Keratinocyte (primary cell): ENCODE measurements around the gene OR2AE1. TPM values are rescaled to one million over a fixed set of nuclear protein-coding genes. Genes with fewer than 3 reads are reported as not detected.

Experiments
- DNase-seq: peaks from one replicate; pipeline ENCODE4 v3.0.0-alpha.2; 2011; ENCODE audit warnings: low read depth, missing footprints, low spot score
- FAIRE-seq: peaks from 2 replicates; lab custom pipeline; 2011; peaks lifted over from hg19 to GRCh38; lab: Jason Lieb, UNC
- H2AFZ ChIP-seq: 2 replicates; pipeline ENCODE4 v1.6.0; 2012; ENCODE audit warnings: low read length, control low read depth, inconsistent platforms; ENCODE audit not compliant: control insufficient read depth
- H3K27ac ChIP-seq: 2 replicates; pipeline ENCODE4 v1.5.1; 2011; ENCODE audit warnings: low read length; ENCODE audit not compliant: control insufficient read depth, insufficient read depth
- H3K27me3 ChIP-seq: 3 replicates; pipeline ENCODE4 v1.6.0; 2011; ENCODE audit warnings: low read length; ENCODE audit not compliant: control insufficient read depth, insufficient read depth; ENCODE audit errors: extremely low read depth
- H3K36me3 ChIP-seq, 2 experiments: 2 replicates in 1 of 2; 3 replicates in 1 of 2; pipeline ENCODE4 v1.5.1; 2011; ENCODE audit warnings: low read length in 2 of 2, mild to moderate bottlenecking in 1 of 2; ENCODE audit not compliant: control insufficient read depth in 2 of 2, insufficient read depth in 2 of 2; ENCODE audit errors: extremely low read depth in 1 of 2
- H3K4me1 ChIP-seq: 3 replicates; pipeline ENCODE4 v1.5.1; 2011; ENCODE audit warnings: low read length; ENCODE audit not compliant: control insufficient read depth, insufficient read depth; ENCODE audit errors: extremely low read depth
- H3K4me2 ChIP-seq: 3 replicates; pipeline ENCODE4 v1.6.0; 2011; ENCODE audit warnings: low read depth, low read length; ENCODE audit not compliant: control insufficient read depth, insufficient read depth; ENCODE audit errors: extremely low read depth
- H3K4me3 ChIP-seq, 3 experiments: fragments of 200-600 bp in 1 of 3; sonication (generic) in 1 of 3; 2 replicates in 2 of 3; 3 replicates in 1 of 3; pipeline ENCODE4 v1.5.1; 2011 to 2016; ENCODE audit warnings: low read length in 3 of 3, mild to moderate bottlenecking in 3 of 3, control low read depth in 2 of 3, inconsistent platforms in 1 of 3, low read depth in 1 of 3, mixed read lengths in 1 of 3, mixed run types in 1 of 3, moderate library complexity in 1 of 3; ENCODE audit not compliant: control insufficient read depth in 2 of 3, insufficient read depth in 2 of 3; ENCODE audit errors: extremely low read depth in 1 of 3
- H3K79me2 ChIP-seq: 2 replicates; pipeline ENCODE4 v1.6.0; 2012; ENCODE audit warnings: low read length; ENCODE audit not compliant: control insufficient read depth, insufficient read depth
- H3K9ac ChIP-seq: 3 replicates; pipeline ENCODE4 v1.6.0; 2011; ENCODE audit warnings: low read length; ENCODE audit not compliant: control insufficient read depth, insufficient read depth; ENCODE audit errors: extremely low read depth
- H3K9me1 ChIP-seq: 3 replicates; pipeline ENCODE4 v1.6.0; 2011; ENCODE audit warnings: low read length; ENCODE audit not compliant: control insufficient read depth, insufficient read depth; ENCODE audit errors: extremely low read depth
- H3K9me3 ChIP-seq: 2 replicates; pipeline ENCODE4 v1.5.1; 2012; ENCODE audit warnings: low read depth, low read length; ENCODE audit not compliant: control insufficient read depth
- H4K20me1 ChIP-seq: 3 replicates; pipeline ENCODE4 v1.6.0; 2011; ENCODE audit warnings: low read length; ENCODE audit not compliant: control insufficient read depth, insufficient read depth; ENCODE audit errors: extremely low read depth
- CTCF ChIP-seq, 3 experiments: IDR thresholded peaks in 1 of 3; conservative IDR thresholded peaks in 1 of 3; optimal IDR thresholded peaks in 1 of 3; 2 replicates in 2 of 3; 3 replicates in 1 of 3; pipeline versions ENCODE3 to v1.5.1; 2011; ENCODE audit warnings: low read length in 3 of 3, mild to moderate bottlenecking in 3 of 3, moderate library complexity in 2 of 3, control low read depth in 1 of 3, inconsistent platforms in 1 of 3; ENCODE audit not compliant: insufficient read depth in 2 of 3; ENCODE audit errors: extremely low read depth in 1 of 3
- EZH2 ChIP-seq: IDR thresholded peaks from one replicate; pipeline ENCODE4 v1.6.1; 2012; ENCODE audit warnings: inconsistent platforms, mild to moderate bottlenecking, low read length, moderate library complexity
- dilution Hi-C: fragments of 300-500 bp; cut with MboI; formaldehyde crosslinking; loops from one replicate; pipeline ENCODE4 v1.7.0; 2020; ENCODE audit warnings: low sequenced_read_pairs; ENCODE audit not compliant: extremely low pct_ligation_motif_present
- polyA plus RNA-seq, 5 experiments: library from polyadenylated mRNA; depleted of rRNA in 3 of 5; stranded (reverse) in 3 of 5; stranded (forward) in 1 of 5; unstranded in 1 of 5; fragments of >200 nt; gene quantifications; 1 replicate in 1 of 5; 2 replicates in 3 of 5; 3 replicates in 1 of 5; pipeline versions ENCODE4 v1.2.1 to v1.2.3, GENCODE V29; 2011 to 2012; ENCODE audit warnings: missing spikeins in 2 of 5, low read depth in 1 of 5, low replicate concordance in 1 of 5

Gene OR2AE1
- polyA plus RNA-seq, 1 donor (not counting 4 experiments of a cell fraction or from before 2014, with no cell fraction given) = not detected

DNA sequence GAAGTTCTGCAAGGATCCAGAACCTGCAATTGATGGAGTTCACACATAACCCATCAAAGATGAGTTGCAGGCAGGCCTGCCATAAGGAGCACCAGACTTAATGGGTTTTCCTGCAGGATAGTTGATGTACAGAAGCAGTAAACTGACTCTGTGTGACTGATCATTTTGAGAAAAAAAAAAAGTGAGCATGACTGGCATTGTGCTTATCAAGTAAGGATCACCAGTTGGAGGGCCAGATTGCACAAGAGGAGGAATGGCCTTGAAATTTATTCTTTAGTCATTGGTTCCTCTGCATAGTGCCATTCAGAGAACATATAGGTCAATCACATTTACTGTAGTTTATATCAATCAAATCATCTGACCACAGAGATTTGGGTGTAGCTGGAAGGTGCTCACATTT is 45.2 kb downstream of the OR2AE1 start:
- Histone ChIP-seq H3K79me2 (no peaks in the 10 kb centered on the region), H3K27me3 (no peaks in the 10 kb centered on the region), H3K9ac (no peak overlapping the region), H3K9me3 (no peaks in the 10 kb centered on the region), H3K9me1 (no peaks in the 10 kb centered on the region), H3K27ac (no peak overlapping the region), H3K36me3 (no peaks in the 10 kb centered on the region), H3K4me3 (no peak overlapping the region), H3K4me1 (no peaks in the 10 kb centered on the region), H2AFZ (no peak overlapping the region), H3K4me2 (no peak overlapping the region), H4K20me1 (no peaks in the 10 kb centered on the region)
- TF ChIP-seq EZH2 (no peak), CTCF (optimal IDR thresholded peaks at IDR 0.05 in 1 of 3, IDR thresholded peaks at IDR 0.05 in 1 of 3, conservative IDR thresholded peaks at IDR 0.05 in 1 of 3; ENCODE audit: extremely low read depth in 1 of 3, insufficient read depth in 2 of 3, low read length in 3 of 3) (no peak)
- dilution Hi-C loops = no loop called here
- FAIRE-seq (no peak), DNase-seq (no peak)

DNA sequence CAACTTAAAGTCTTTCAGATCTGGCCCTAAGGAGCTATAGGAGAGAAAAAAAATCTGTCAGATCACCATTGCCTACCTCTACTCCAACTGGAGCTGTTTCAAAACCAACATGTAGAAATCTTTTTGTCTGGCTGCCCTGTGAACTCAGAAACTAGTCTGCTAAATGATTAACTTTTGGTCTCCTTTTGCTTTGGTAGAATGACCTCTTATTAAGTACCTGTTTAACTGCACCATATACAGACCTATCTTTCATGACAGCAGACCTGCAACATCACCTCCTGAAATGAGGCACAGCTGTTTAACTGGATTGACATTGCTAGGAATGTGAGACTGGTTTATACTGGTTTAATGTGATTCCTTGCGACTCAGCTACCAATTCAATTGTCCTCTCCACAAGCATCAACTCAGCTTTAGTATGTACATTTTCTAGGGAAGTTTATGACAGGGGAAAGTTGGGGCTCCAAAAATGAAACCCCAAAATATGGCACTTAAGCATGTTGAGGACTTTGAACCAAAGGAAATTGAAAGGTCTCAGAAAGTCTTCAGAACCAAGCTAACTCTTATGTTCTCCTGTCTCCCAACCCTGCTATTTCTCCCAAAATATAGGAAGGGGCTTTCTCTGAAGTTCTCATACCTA is 47.2 kb downstream of the OR2AE1 start:
- no peak overlapping the region for H3K9ac ChIP-seq
- H3K4me1 ChIP-seq = no peaks in the 10 kb centered on the region
- dilution Hi-C loops = no loop called here
- no peak overlapping the region for H3K4me2 ChIP-seq
- FAIRE-seq (peak; percentile 17), DNase-seq (no peak)
- H3K9me3 ChIP-seq = no peaks in the 10 kb centered on the region
- H4K20me1 ChIP-seq = no peaks in the 10 kb centered on the region
- H3K79me2 ChIP-seq = no peaks in the 10 kb centered on the region
- H3K27ac ChIP-seq = no peak overlapping the region
- no peak overlapping the region for H3K4me3 ChIP-seq
- no peaks in the 10 kb centered on the region for H3K27me3 ChIP-seq
- no peak overlapping the region for H2AFZ ChIP-seq
- H3K36me3 ChIP-seq = no peaks in the 10 kb centered on the region
- TF ChIP-seq CTCF (optimal IDR thresholded peaks at IDR 0.05 in 1 of 3, IDR thresholded peaks at IDR 0.05 in 1 of 3, conservative IDR thresholded peaks at IDR 0.05 in 1 of 3; ENCODE audit: extremely low read depth in 1 of 3, insufficient read depth in 2 of 3, low read length in 3 of 3) (no peak), EZH2 (no peak)
- H3K9me1 ChIP-seq = no peaks in the 10 kb centered on the region
